Trophoblast cell (in vitro differentiated cells and primary cell): ENCODE measurements around the gene PPHLN1.

Experiments
- DNase-seq, 2 donors: peaks; one replicate each; pipeline ENCODE4 v3.0.0-alpha.2; 2016
- H2AFZ ChIP-seq: 2 replicates; pipeline ENCODE4 v1.6.1; 2013; ENCODE audit warnings: low read length, moderate library complexity, mild to moderate bottlenecking; ENCODE audit not compliant: insufficient read depth, poor library complexity
- H2AK5ac ChIP-seq: 2 replicates; pipeline ENCODE4 v1.6.1; 2013; ENCODE audit warnings: mild to moderate bottlenecking, low read length
- H2BK120ac ChIP-seq: 2 replicates; pipeline ENCODE4 v1.6.1; 2013; ENCODE audit warnings: low read length, mild to moderate bottlenecking, moderate library complexity; ENCODE audit not compliant: insufficient read depth, poor library complexity
- H2BK12ac ChIP-seq: 2 replicates; pipeline ENCODE4 v1.6.1; 2013; ENCODE audit warnings: mild to moderate bottlenecking, low read length, moderate library complexity
- H2BK5ac ChIP-seq: 2 replicates; pipeline ENCODE4 v1.6.1; 2013; ENCODE audit warnings: low read length, low read depth, moderate library complexity, mild to moderate bottlenecking; ENCODE audit not compliant: poor library complexity
- H3K14ac ChIP-seq: 2 replicates; pipeline ENCODE4 v1.6.1; 2013; ENCODE audit warnings: mild to moderate bottlenecking, low read length
- H3K18ac ChIP-seq: 2 replicates; pipeline ENCODE4 v1.6.1; 2013; ENCODE audit warnings: mild to moderate bottlenecking, low read length
- H3K23ac ChIP-seq: 2 replicates; pipeline ENCODE4 v1.6.1; 2013; ENCODE audit warnings: low read length
- H3K27ac ChIP-seq: 2 replicates; pipeline ENCODE4 v1.5.1; 2013; ENCODE audit warnings: low read depth, mild to moderate bottlenecking, inconsistent platforms, low read length, moderate library complexity
- H3K27me3 ChIP-seq: 2 replicates; pipeline ENCODE4 v1.6.1; 2013; ENCODE audit warnings: inconsistent platforms, mild to moderate bottlenecking, low read length, moderate library complexity; ENCODE audit not compliant: insufficient read depth
- H3K36me3 ChIP-seq, 2 experiments: 1 replicate in 1 of 2; 2 replicates in 1 of 2; pipeline ENCODE4 v1.6.1; 2013; ENCODE audit warnings: low read length in 2 of 2, mild to moderate bottlenecking in 2 of 2, moderate library complexity in 1 of 2; ENCODE audit not compliant: insufficient read depth in 2 of 2, control insufficient read depth in 1 of 2
- H3K4ac ChIP-seq: 2 replicates; pipeline ENCODE4 v1.6.1; 2013; ENCODE audit warnings: low read depth, mild to moderate bottlenecking, low read length, moderate library complexity
- H3K4me1 ChIP-seq, 2 experiments: 1 replicate in 1 of 2; 2 replicates in 1 of 2; pipeline ENCODE4 v1.6.1; 2013; ENCODE audit warnings: low read length in 2 of 2, mild to moderate bottlenecking in 2 of 2, moderate library complexity in 1 of 2; ENCODE audit not compliant: insufficient read depth in 2 of 2, control insufficient read depth in 1 of 2
- H3K4me2 ChIP-seq: 2 replicates; pipeline ENCODE4 v1.6.1; 2013; ENCODE audit warnings: inconsistent platforms, mild to moderate bottlenecking, low read length, moderate library complexity
- H3K4me3 ChIP-seq: 2 replicates; pipeline ENCODE4 v1.5.1; 2013; ENCODE audit warnings: mild to moderate bottlenecking, low read depth, low read length, inconsistent platforms
- H3K79me1 ChIP-seq: one replicate; pipeline ENCODE4 v1.6.1; 2013; ENCODE audit warnings: low read length
- H3K79me2 ChIP-seq: 2 replicates; pipeline ENCODE4 v1.6.1; 2013; ENCODE audit warnings: low read length, mild to moderate bottlenecking; ENCODE audit not compliant: control insufficient read depth, insufficient read depth, poor library complexity
- H3K9ac ChIP-seq: 2 replicates; pipeline ENCODE4 v1.6.1; 2013; ENCODE audit warnings: mild to moderate bottlenecking, low read length
- H3K9me3 ChIP-seq: 2 replicates; pipeline ENCODE4 v1.6.1; 2013; ENCODE audit warnings: low read depth, mild to moderate bottlenecking, control low read depth, inconsistent platforms, low read length; ENCODE audit not compliant: insufficient read depth
- H4K12ac ChIP-seq: 2 replicates; pipeline ENCODE4 v1.6.1; 2013; ENCODE audit warnings: low read depth, mild to moderate bottlenecking, low read length, moderate library complexity
- H4K8ac ChIP-seq: 2 replicates; pipeline ENCODE4 v1.6.1; 2013; ENCODE audit warnings: low read depth, mild to moderate bottlenecking, low read length, moderate library complexity
- H4K91ac ChIP-seq: one replicate; pipeline ENCODE4 v1.6.1; 2013; ENCODE audit warnings: low read depth, mild to moderate bottlenecking, low read length, moderate library complexity
- WGBS: extraction: QIAGEN DNeasy Blood & Tissue Kit; methylation state at CpG from one replicate; pipeline ENCODE4 v1.1.7; 2013; ENCODE audit warnings: missing lambda C conversion rate; ENCODE audit not compliant: insufficient read length, insufficient coverage; ENCODE audit errors: extremely low coverage; 5-methylcytosine and 5-hydroxymethylcytosine counted together

Gene PPHLN1

GRCh38 chr12:42323856-42324255 is 2.1 kb upstream of the PPHLN1 start:
- no peak overlapping the region for H2BK12ac ChIP-seq
- no peaks in the 10 kb centered on the region for H3K27me3 ChIP-seq
- H4K8ac ChIP-seq = no peak overlapping the region
- H3K9me3 ChIP-seq = no peaks in the 10 kb centered on the region
- H3K36me3 ChIP-seq = peaks cover 0 to 3% of the 10 kb centered on the region in 2 experiments
- H2AK5ac ChIP-seq = no peak overlapping the region
- H3K23ac ChIP-seq = no peak overlapping the region
- no peak overlapping the region for H2BK120ac ChIP-seq
- no peak overlapping the region for H3K4me3 ChIP-seq
- H3K79me2 ChIP-seq = peaks cover 7% of the 10 kb centered on the region
- H3K14ac ChIP-seq = no peak overlapping the region
- H3K27ac ChIP-seq = no peak overlapping the region
- no CpG with 5 or more reads among the region's 6 CpGs for WGBS
- H3K4me2 ChIP-seq = no peak overlapping the region
- no peak overlapping the region for H3K9ac ChIP-seq
- no peak for DNase-seq
- no peak overlapping the region for H4K91ac ChIP-seq
- no peak overlapping the region for H2BK5ac ChIP-seq
- no peak overlapping the region for H2AFZ ChIP-seq
- H3K79me1 ChIP-seq = peaks cover 4% of the 10 kb centered on the region
- no peak overlapping the region for H4K12ac ChIP-seq
- H3K18ac ChIP-seq = no peak overlapping the region
- H3K4me1 ChIP-seq = peaks cover 2 to 4% of the 10 kb centered on the region in 2 experiments
- no peak overlapping the region for H3K4ac ChIP-seq

GRCh38 chr12:42325326-42325652 is 678 bp upstream of the PPHLN1 start:
- peaks cover 9% of the 10 kb centered on the region for H3K79me2 ChIP-seq
- DNase-seq = no peak
- H3K4ac ChIP-seq = no peak overlapping the region
- H2BK5ac ChIP-seq = no peak overlapping the region
- no peak overlapping the region for H3K23ac ChIP-seq
- no peaks in the 10 kb centered on the region for H3K9me3 ChIP-seq
- H4K8ac ChIP-seq = no peak overlapping the region
- no peak overlapping the region for H2BK120ac ChIP-seq
- peaks cover 2 to 4% of the 10 kb centered on the region in 2 experiments for H3K4me1 ChIP-seq
- no peak overlapping the region for H2BK12ac ChIP-seq
- H2AFZ ChIP-seq = no peak overlapping the region
- no peak overlapping the region for H3K4me3 ChIP-seq
- H4K91ac ChIP-seq = no peak overlapping the region
- no CpG with 5 or more reads among the region's 7 CpGs for WGBS
- no peak overlapping the region for H3K9ac ChIP-seq
- H3K14ac ChIP-seq = no peak overlapping the region
- peaks cover 4% of the 10 kb centered on the region for H3K79me1 ChIP-seq
- H3K36me3 ChIP-seq = peaks cover 0 to 2% of the 10 kb centered on the region in 2 experiments
- peak overlapping the region; percentile 60 for H3K4me2 ChIP-seq
- no peak overlapping the region for H4K12ac ChIP-seq
- H2AK5ac ChIP-seq = no peak overlapping the region
- H3K18ac ChIP-seq = no peak overlapping the region
- peak overlapping the region; percentile 59 for H3K27ac ChIP-seq
- H3K27me3 ChIP-seq = no peaks in the 10 kb centered on the region

- Histone ChIP-seq H4K91ac (no peak overlapping the region), H3K9me3 (no peaks in the 10 kb centered on the region), H3K79me2 (peaks cover 9% of the 10 kb centered on the region), H3K27me3 (no peaks in the 10 kb centered on the region), H4K8ac (peak overlapping the region; percentile 48), H3K4me2 (peak overlapping the region; percentile 78), H3K27ac (no peak overlapping the region), H2BK5ac (no peak overlapping the region), H2BK120ac (no peak overlapping the region), H3K9ac (peak overlapping the region; percentile 6), H3K23ac (no peak overlapping the region), H3K4ac (peak overlapping the region; percentile 85), H2AK5ac (no peak overlapping the region), H3K4me1 (peaks cover 2 to 4% of the 10 kb centered on the region in 2 experiments), H3K14ac (no peak overlapping the region), H3K4me3 (peak overlapping the region; percentile 85), H2AFZ (no peak overlapping the region), H3K36me3 (no peaks in the 10 kb centered on the region), H3K18ac (no peak overlapping the region), H2BK12ac (no peak overlapping the region), H4K12ac (no peak overlapping the region), H3K79me1 (peaks cover 4% of the 10 kb centered on the region)
- no CpG with 5 or more reads among the region's 13 CpGs for WGBS
- peak; percentile 3 to 37 for DNase-seq
These were observed 717 bp downstream of the PPHLN1 start for GRCh38 chr12:42326541-42327226.

- Histone ChIP-seq H4K8ac (no peak overlapping the region), H2AFZ (no peak overlapping the region), H3K4me1 (peaks cover 2 to 4% of the 10 kb centered on the region in 2 experiments), H3K14ac (no peak overlapping the region), H3K9me3 (no peaks in the 10 kb centered on the region), H2BK120ac (no peak overlapping the region), H3K4me2 (peak overlapping the region; percentile 78), H3K36me3 (no peaks in the 10 kb centered on the region), H4K12ac (no peak overlapping the region), H3K18ac (no peak overlapping the region), H3K27me3 (no peaks in the 10 kb centered on the region), H3K79me1 (peaks cover 4% of the 10 kb centered on the region), H2AK5ac (no peak overlapping the region), H2BK12ac (no peak overlapping the region), H3K79me2 (peaks cover 9% of the 10 kb centered on the region), H3K4ac (peak overlapping the region; percentile 85), H3K27ac (no peak overlapping the region), H3K4me3 (no peak overlapping the region), H3K23ac (no peak overlapping the region), H2BK5ac (no peak overlapping the region), H4K91ac (no peak overlapping the region), H3K9ac (no peak overlapping the region)
- WGBS = no CpG with 5 or more reads among the region's 2 CpGs
- DNase-seq = no peak
These were observed 1.2 kb downstream of the PPHLN1 start for GRCh38 chr12:42327227-42327590.
